HepG2 (cell line): ENCODE measurements around the gene COPZ1. TPM values are rescaled to one million over a fixed set of nuclear protein-coding genes. Genes with fewer than 3 reads are reported as not detected.
A peak's percentile ranks its signal among the peaks of the same experiment; 100 is the strongest.

ENCODE experiments used
- AGO2 ChIP-seq: fragments of 200-400 bp; formaldehyde crosslinking; optimal IDR thresholded peaks from 2 replicates; pipeline ENCODE3; 2017; ENCODE audit warnings: mild to moderate bottlenecking, low read depth, low read length, moderate library complexity
- HDAC1 ChIP-seq: sonication (generic); formaldehyde crosslinking; IDR thresholded peaks from 2 replicates; pipeline ENCODE4 v1.5.1; 2020; ENCODE audit warnings: mild to moderate bottlenecking, missing genetic modification reagents
- HDAC6 ChIP-seq: fragments of 200-600 bp; sonication (generic); IDR thresholded peaks from 2 replicates; pipeline ENCODE4 v1.7.0; 2017; ENCODE audit warnings: mild to moderate bottlenecking, antibody characterized with exemption, low read length, low read depth
- KLF6 ChIP-seq: IDR thresholded peaks from 2 replicates; pipeline ENCODE4 v1.8.0; 2016; ENCODE audit warnings: missing biosample characterization, missing genetic modification reagents
- NFYB ChIP-seq: sonication (generic); formaldehyde crosslinking; IDR thresholded peaks from 2 replicates; pipeline ENCODE4 v1.4.0; 2020; ENCODE audit warnings: missing genetic modification reagents
- PHB2 ChIP-seq: fragments of 450-650 bp; IDR thresholded peaks from 2 replicates; pipeline ENCODE4 v1.6.1; 2018; ENCODE audit not compliant: partially characterized antibody
- REPIN1 ChIP-seq: sonication (generic); formaldehyde crosslinking; IDR thresholded peaks from 2 replicates; pipeline ENCODE4 v1.8.0; 2022; ENCODE audit warnings: missing genetic modification reagents, low read depth, mild to moderate bottlenecking, borderline replicate concordance
- RFX5 ChIP-seq: IDR thresholded peaks from 2 replicates; pipeline ENCODE4 v1.6.1; 2011; ENCODE audit warnings: low read depth, low read length, improper control_type of control experiment
- SCMH1 ChIP-seq: sonication (generic); formaldehyde crosslinking; IDR thresholded peaks from 2 replicates; pipeline ENCODE4 v1.9.0; 2021; ENCODE audit warnings: missing genetic modification reagents, mild to moderate bottlenecking, borderline replicate concordance
- SRSF1 ChIP-seq: fragments of 200-400 bp; formaldehyde crosslinking; optimal IDR thresholded peaks from 2 replicates; pipeline ENCODE3; 2017; ENCODE audit warnings: mild to moderate bottlenecking, low read depth, low read length, moderate library complexity
- STAT5B ChIP-seq: sonication (generic); formaldehyde crosslinking; IDR thresholded peaks from 2 replicates; pipeline ENCODE4 v1.4.0; 2020; ENCODE audit warnings: missing genetic modification reagents
- ZFP62 ChIP-seq: sonication (generic); formaldehyde crosslinking; IDR thresholded peaks from 2 replicates; pipeline ENCODE4 v1.4.0; 2020; ENCODE audit warnings: missing genetic modification reagents
- ZMYM3 ChIP-seq: sonication (generic); formaldehyde crosslinking; IDR thresholded peaks from 2 replicates; pipeline ENCODE4 v1.5.1; 2020; ENCODE audit warnings: mild to moderate bottlenecking, missing genetic modification reagents
- ZNF30 ChIP-seq: sonication (generic); formaldehyde crosslinking; IDR thresholded peaks from 2 replicates; pipeline ENCODE4 v1.5.0; 2020; ENCODE audit warnings: mild to moderate bottlenecking, missing genetic modification reagents
- polyA plus RNA-seq, 8 experiments: library from polyadenylated mRNA; depleted of rRNA in 3 of 8; stranded (reverse) in 7 of 8; unstranded in 1 of 8; fragments of >200 nt; fragmentation: Illumina TruSeq in 4 of 8; extraction: Trizol in 4 of 8; gene quantifications; 2 replicates each; pipeline versions ENCODE4 v1.2.1 to v1.2.3, GENCODE V29; 2011 to 2016; ENCODE audit warnings: low read depth in 4 of 8, missing spikeins in 1 of 8, mixed read lengths in 1 of 8; ENCODE audit not compliant: insufficient read depth in 1 of 8
- total RNA-seq, 5 experiments: library from RNA; depleted of rRNA; stranded (reverse); fragments of >200 nt; fragmentation: Illumina TruSeq; extraction: Trizol; gene quantifications; 2 replicates each; pipeline ENCODE4 v1.2.3, GENCODE V29; 2016; ENCODE audit warnings: low read depth in 1 of 5
- TF ChIP-seq, protein P1 (sequence below): sonication (generic); formaldehyde crosslinking; IDR thresholded peaks from 2 replicates; pipeline ENCODE4 v1.5.0; 2020; ENCODE audit warnings: missing genetic modification reagents
- TF ChIP-seq, protein P2 (sequence below), 2 experiments: fragments of 450-650 bp in 1 of 2; sonication (generic) in 1 of 2; formaldehyde crosslinking; IDR thresholded peaks; 2 replicates each; pipeline versions ENCODE4 v1.5.0 to v1.8.0; 2020 to 2022; ENCODE audit warnings: mild to moderate bottlenecking in 1 of 2, missing genetic modification reagents in 1 of 2
- TF ChIP-seq, protein P3 (sequence below): sonication (generic); formaldehyde crosslinking; IDR thresholded peaks from 2 replicates; pipeline ENCODE4 v1.4.0; 2020; ENCODE audit warnings: missing genetic modification reagents
- TF ChIP-seq, protein P4 (sequence below): sonication (generic); formaldehyde crosslinking; IDR thresholded peaks from 2 replicates; pipeline ENCODE4 v1.9.0; 2022; ENCODE audit warnings: low read depth, missing genetic modification reagents
- TF ChIP-seq, protein P5 (sequence below): sonication (generic); formaldehyde crosslinking; IDR thresholded peaks from 2 replicates; pipeline ENCODE4 v1.4.0; 2020; ENCODE audit warnings: mild to moderate bottlenecking, missing genetic modification reagents

Gene COPZ1
- total and polyA plus RNA-seq, 2 of the 13 experiments (the other 11 are each of a cell fraction or from before 2014, with no cell fraction given) = 125 to 184 TPM

DNA sequence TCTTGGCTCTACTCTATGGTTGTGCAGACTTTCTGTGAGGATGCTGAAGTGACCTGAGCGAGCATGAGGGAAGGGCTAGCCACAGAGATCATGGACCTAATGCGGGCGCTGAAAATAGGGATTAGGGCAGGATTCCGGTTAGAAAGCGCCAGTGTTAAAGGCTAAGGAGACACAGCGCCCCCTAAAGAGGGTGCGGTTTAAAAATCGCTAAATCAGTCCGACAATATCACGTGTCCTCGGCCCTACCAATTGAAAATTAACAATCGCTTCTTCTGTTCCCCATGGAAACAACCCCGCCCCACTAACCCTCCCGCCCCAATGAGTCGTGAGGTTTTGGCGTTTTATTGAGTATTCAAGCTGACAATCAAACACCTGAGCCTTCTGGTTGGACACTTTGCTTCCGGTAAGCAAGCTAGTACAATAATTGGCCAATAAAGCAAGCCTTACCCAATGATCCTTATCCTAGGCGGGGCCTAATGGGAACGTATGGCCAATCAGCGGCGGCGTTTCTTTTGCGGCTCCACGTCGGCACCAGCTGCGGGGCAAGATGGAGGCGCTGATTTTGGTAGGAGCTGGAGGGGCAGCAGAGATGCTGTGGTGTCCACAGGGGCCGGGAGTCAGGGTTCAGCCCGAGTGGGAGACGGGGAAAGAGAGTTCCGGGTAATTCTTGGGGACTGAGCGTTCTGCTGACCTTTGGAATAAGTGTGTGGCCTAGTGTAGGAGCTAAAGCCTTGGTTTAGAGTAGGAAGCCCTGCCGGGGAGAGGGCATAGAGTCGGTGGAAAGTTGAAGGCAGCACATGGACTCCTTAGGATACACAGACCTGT, at the start of gene COPZ1 (continued):
- TF ChIP-seq, protein P1, sequence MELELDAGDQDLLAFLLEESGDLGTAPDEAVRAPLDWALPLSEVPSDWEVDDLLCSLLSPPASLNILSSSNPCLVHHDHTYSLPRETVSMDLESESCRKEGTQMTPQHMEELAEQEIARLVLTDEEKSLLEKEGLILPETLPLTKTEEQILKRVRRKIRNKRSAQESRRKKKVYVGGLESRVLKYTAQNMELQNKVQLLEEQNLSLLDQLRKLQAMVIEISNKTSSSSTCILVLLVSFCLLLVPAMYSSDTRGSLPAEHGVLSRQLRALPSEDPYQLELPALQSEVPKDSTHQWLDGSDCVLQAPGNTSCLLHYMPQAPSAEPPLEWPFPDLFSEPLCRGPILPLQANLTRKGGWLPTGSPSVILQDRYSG = no peak
- TF ChIP-seq, protein P2, sequence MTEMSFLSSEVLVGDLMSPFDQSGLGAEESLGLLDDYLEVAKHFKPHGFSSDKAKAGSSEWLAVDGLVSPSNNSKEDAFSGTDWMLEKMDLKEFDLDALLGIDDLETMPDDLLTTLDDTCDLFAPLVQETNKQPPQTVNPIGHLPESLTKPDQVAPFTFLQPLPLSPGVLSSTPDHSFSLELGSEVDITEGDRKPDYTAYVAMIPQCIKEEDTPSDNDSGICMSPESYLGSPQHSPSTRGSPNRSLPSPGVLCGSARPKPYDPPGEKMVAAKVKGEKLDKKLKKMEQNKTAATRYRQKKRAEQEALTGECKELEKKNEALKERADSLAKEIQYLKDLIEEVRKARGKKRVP (CRISPR knock-in tag; IDR thresholded peaks at IDR 0.05) = no peak
- TF ChIP-seq ZNF30 (CRISPR knock-in tag) = no peak
- TF ChIP-seq, protein P3, sequence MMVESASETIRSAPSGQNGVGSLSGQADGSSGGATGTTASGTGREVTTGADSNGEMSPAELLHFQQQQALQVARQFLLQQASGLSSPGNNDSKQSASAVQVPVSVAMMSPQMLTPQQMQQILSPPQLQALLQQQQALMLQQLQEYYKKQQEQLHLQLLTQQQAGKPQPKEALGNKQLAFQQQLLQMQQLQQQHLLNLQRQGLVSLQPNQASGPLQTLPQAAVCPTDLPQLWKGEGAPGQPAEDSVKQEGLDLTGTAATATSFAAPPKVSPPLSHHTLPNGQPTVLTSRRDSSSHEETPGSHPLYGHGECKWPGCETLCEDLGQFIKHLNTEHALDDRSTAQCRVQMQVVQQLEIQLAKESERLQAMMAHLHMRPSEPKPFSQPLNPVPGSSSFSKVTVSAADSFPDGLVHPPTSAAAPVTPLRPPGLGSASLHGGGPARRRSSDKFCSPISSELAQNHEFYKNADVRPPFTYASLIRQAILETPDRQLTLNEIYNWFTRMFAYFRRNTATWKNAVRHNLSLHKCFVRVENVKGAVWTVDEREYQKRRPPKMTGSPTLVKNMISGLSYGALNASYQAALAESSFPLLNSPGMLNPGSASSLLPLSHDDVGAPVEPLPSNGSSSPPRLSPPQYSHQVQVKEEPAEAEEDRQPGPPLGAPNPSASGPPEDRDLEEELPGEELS (CRISPR knock-in tag) = no peak
- TF ChIP-seq, protein P4, sequence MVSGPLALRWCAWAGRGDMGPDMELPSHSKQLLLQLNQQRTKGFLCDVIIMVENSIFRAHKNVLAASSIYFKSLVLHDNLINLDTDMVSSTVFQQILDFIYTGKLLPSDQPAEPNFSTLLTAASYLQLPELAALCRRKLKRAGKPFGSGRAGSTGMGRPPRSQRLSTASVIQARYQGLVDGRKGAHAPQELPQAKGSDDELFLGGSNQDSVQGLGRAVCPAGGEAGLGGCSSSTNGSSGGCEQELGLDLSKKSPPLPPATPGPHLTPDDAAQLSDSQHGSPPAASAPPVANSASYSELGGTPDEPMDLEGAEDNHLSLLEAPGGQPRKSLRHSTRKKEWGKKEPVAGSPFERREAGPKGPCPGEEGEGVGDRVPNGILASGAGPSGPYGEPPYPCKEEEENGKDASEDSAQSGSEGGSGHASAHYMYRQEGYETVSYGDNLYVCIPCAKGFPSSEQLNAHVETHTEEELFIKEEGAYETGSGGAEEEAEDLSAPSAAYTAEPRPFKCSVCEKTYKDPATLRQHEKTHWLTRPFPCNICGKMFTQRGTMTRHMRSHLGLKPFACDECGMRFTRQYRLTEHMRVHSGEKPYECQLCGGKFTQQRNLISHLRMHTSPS (CRISPR knock-in tag) = no peak
- TF ChIP-seq ZMYM3 = no peak
- TF ChIP-seq ZFP62 = no peak
- TF ChIP-seq, protein P5, sequence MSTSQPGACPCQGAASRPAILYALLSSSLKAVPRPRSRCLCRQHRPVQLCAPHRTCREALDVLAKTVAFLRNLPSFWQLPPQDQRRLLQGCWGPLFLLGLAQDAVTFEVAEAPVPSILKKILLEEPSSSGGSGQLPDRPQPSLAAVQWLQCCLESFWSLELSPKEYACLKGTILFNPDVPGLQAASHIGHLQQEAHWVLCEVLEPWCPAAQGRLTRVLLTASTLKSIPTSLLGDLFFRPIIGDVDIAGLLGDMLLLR (CRISPR knock-in tag) = no peak
- TF ChIP-seq STAT5B = no peak
- TF ChIP-seq REPIN1 = 0 out of 2 replicates have a peak, but pooled peaks have one; percentile 38
- no peak for TF ChIP-seq HDAC1 (CRISPR knock-in tag)
- TF ChIP-seq AGO2 = no peak
- peak; percentile 58 for TF ChIP-seq SRSF1
- no peak for TF ChIP-seq PHB2
- TF ChIP-seq KLF6 (CRISPR knock-in tag) = 0 out of 2 replicates have a peak, but pooled peaks have one; percentile 17
- TF ChIP-seq NFYB (CRISPR knock-in tag) = peak; percentile 96
- no peak for TF ChIP-seq SCMH1 (CRISPR knock-in tag)
- no peak for TF ChIP-seq HDAC6
- TF ChIP-seq RFX5 = peak; percentile 90
